Stomach (tissue), 4 donors: ENCODE results near the gene CUL4A.

ENCODE experiments used
- CTCF ChIP-seq, 7 experiments: fragments of 450-650 bp in 4 of 7; fragments of 200-600 bp in 3 of 7; sonication (generic) in 3 of 7; IDR thresholded peaks; one replicate each; pipeline ENCODE4 v1.5.1; 2016 to 2019; ENCODE audit warnings: antibody characterized with exemption in 7 of 7, control low read depth in 2 of 7, mild to moderate bottlenecking in 1 of 7
- EP300 ChIP-seq: sonication (generic); formaldehyde crosslinking; IDR thresholded peaks from one replicate; pipeline ENCODE4 v1.6.1; 2017; ENCODE audit warnings: antibody characterized with exemption
- POLR2A ChIP-seq, 4 donors: fragments of 450-650 bp; IDR thresholded peaks; one replicate each; pipeline ENCODE4 v1.6.1; 2016; ENCODE audit warnings: antibody characterized with exemption in 4 of 4, control low read depth in 2 of 4, mild to moderate bottlenecking in 1 of 4, moderate library complexity in 1 of 4
- POLR2AphosphoS5 ChIP-seq, 3 donors: sonication (generic); formaldehyde crosslinking; IDR thresholded peaks; one replicate each; pipeline ENCODE4 v1.6.1; 2016; ENCODE audit warnings: antibody characterized with exemption in 3 of 3

GRCh38 chr13:113315992-113316391 is 106.6 kb downstream of the CUL4A start:
- no peak for TF ChIP-seq CTCF (IDR thresholded peaks at IDR 0.05)
- TF ChIP-seq POLR2AphosphoS5 (IDR thresholded peaks at IDR 0.05) = no peak
- no peak for TF ChIP-seq POLR2A (IDR thresholded peaks at IDR 0.05)
- TF ChIP-seq EP300 = no peak
